ENCODE measurements around the gene NPBWR2. TPM values are rescaled to one million over a fixed set of nuclear protein-coding genes. Genes with fewer than 3 reads are reported as not detected.

NPBWR2 gene
- total and polyA plus RNA-seq, 3 donors from 2014 or later = 0.19 TPM; not detected in 2

- H3K36me3 ChIP-seq (ENCODE audit: low read depth, missing control alignments) = no peaks in the 10 kb centered on the region
- peak; percentile 37 for DNase-seq
- intact Hi-C loops (cut with DNase I; ENCODE audit: low total_unique reads) = no loop called here
- H3K27ac ChIP-seq = no peak overlapping the region
- 79 to 100% methylated on average over 1 to 14 of the region's 14 CpGs for WGBS, 2 donors
- H3K27me3 ChIP-seq = no peaks in the 10 kb centered on the region
- H3K9me3 ChIP-seq = no peaks in the 10 kb centered on the region
- peaks cover 4% of the 10 kb centered on the region for H3K4me1 ChIP-seq
- no peak overlapping the region for H3K4me3 ChIP-seq
- peak in 2 of 3 experiments; percentile 37 to 62 for TF ChIP-seq CTCF (IDR thresholded peaks at IDR 0.05)
- no peak for TF ChIP-seq POLR2A (IDR thresholded peaks at IDR 0.05)
These were observed 37.6 kb downstream of the NPBWR2 start for GRCh38 chr20:64069614-64070243.

- Histone ChIP-seq H3K4me3 (no peak overlapping the region), H3K27ac (no peak overlapping the region), H3K9me3 (no peaks in the 10 kb centered on the region), H3K4me1 (peaks cover 9% of the 10 kb centered on the region), H3K27me3 (no peaks in the 10 kb centered on the region), H3K36me3 (ENCODE audit: low read depth, missing control alignments) (no peaks in the 10 kb centered on the region)
- no peak for DNase-seq
- intact Hi-C loops (cut with DNase I; ENCODE audit: low total_unique reads) = no loop called here
- no peak for TF ChIP-seq POLR2A (IDR thresholded peaks at IDR 0.05)
- TF ChIP-seq CTCF (IDR thresholded peaks at IDR 0.05) = no peak
- WGBS, 2 donors = 93 to 95% methylated on average over 7 to 20 of the region's 20 CpGs
These were observed 38.2 kb downstream of the NPBWR2 start for GRCh38 chr20:64069209-64069613.

GRCh38 chr20:64068386-64069208 lies 38.8 kb downstream of the NPBWR2 start:
- Histone ChIP-seq H3K4me3 (no peak overlapping the region), H3K27ac (no peak overlapping the region), H3K9me3 (no peaks in the 10 kb centered on the region), H3K4me1 (peaks cover 14% of the 10 kb centered on the region), H3K27me3 (no peaks in the 10 kb centered on the region), H3K36me3 (ENCODE audit: low read depth, missing control alignments) (no peaks in the 10 kb centered on the region)
- TF ChIP-seq POLR2A (IDR thresholded peaks at IDR 0.05) (no peak), CTCF (IDR thresholded peaks at IDR 0.05) (no peak)
- WGBS, 2 donors = 79 to 80% methylated on average over 8 to 12 of the region's 12 CpGs
- DNase-seq = no peak
- intact Hi-C loops (cut with DNase I; ENCODE audit: low total_unique reads) = no loop called here

- intact Hi-C loops (cut with DNase I; ENCODE audit: low total_unique reads) = no loop called here
- Histone ChIP-seq H3K9me3 (no peaks in the 10 kb centered on the region), H3K4me3 (no peak overlapping the region), H3K27me3 (no peaks in the 10 kb centered on the region), H3K27ac (no peak overlapping the region), H3K4me1 (peaks cover 14% of the 10 kb centered on the region), H3K36me3 (ENCODE audit: low read depth, missing control alignments) (no peaks in the 10 kb centered on the region)
- no peak for DNase-seq
- WGBS, 2 donors = 77 to 78% methylated on average over 9 to 12 of the region's 12 CpGs
- TF ChIP-seq POLR2A (IDR thresholded peaks at IDR 0.05) = no peak
- TF ChIP-seq CTCF (IDR thresholded peaks at IDR 0.05) = no peak
These were observed 39.5 kb downstream of the NPBWR2 start for GRCh38 chr20:64067733-64068307.
